Ishikawa (cell line): ENCODE measurements around the gene ANKFY1.

ENCODE experiments used
- CEBPB ChIP-seq: IDR thresholded peaks from 2 replicates; pipeline ENCODE4 v1.6.1; 2012
- CREB1 ChIP-seq: IDR thresholded peaks from 2 replicates; pipeline ENCODE4 v1.6.1; 2012; ENCODE audit warnings: low read depth
- EGR1 ChIP-seq: IDR thresholded peaks from 2 replicates; pipeline ENCODE4 v1.6.1; 2012
- EP300 ChIP-seq: IDR thresholded peaks from 2 replicates; pipeline ENCODE4 v1.6.1; 2012; ENCODE audit warnings: borderline replicate concordance
- FOXM1 ChIP-seq: IDR thresholded peaks from 2 replicates; pipeline ENCODE4 v1.6.1; 2012; ENCODE audit warnings: low read depth, borderline replicate concordance
- MAX ChIP-seq: IDR thresholded peaks from 2 replicates; pipeline ENCODE4 v1.6.1; 2012
- NFIC ChIP-seq: IDR thresholded peaks from 2 replicates; pipeline ENCODE4 v1.6.1; 2012
- RAD21 ChIP-seq: IDR thresholded peaks from 2 replicates; pipeline ENCODE4 v1.6.1; 2012; ENCODE audit warnings: low read depth
- TAF1 ChIP-seq: IDR thresholded peaks from 2 replicates; pipeline ENCODE4 v1.6.1; 2012; ENCODE audit warnings: low read depth, mild to moderate bottlenecking
- TCF12 ChIP-seq: IDR thresholded peaks from 2 replicates; pipeline ENCODE4 v1.6.1; 2012; ENCODE audit warnings: low read depth
- TEAD4 ChIP-seq: IDR thresholded peaks from 2 replicates; pipeline ENCODE4 v1.6.1; 2012
- YY1 ChIP-seq: IDR thresholded peaks from 2 replicates; pipeline ENCODE4 v1.6.1; 2012; ENCODE audit warnings: low read depth
- ZBTB7A ChIP-seq: IDR thresholded peaks from 2 replicates; pipeline ENCODE4 v1.6.1; 2012; ENCODE audit warnings: low read depth
- TF ChIP-seq, protein P1 (sequence below): IDR thresholded peaks from 2 replicates; pipeline ENCODE4 v1.6.1; 2012
- TF ChIP-seq, protein P2 (sequence below): IDR thresholded peaks from 2 replicates; pipeline ENCODE4 v1.6.1; 2012; ENCODE audit warnings: low read depth, mild to moderate bottlenecking

Gene ANKFY1

GRCh38 chr17:4162321-4162720 lies 101.5 kb downstream of the ANKFY1 start:
- TF ChIP-seq CREB1 (no peak), MAX (no peak), TAF1 (no peak), TEAD4 (no peak), EGR1 (no peak), RAD21 (no peak), ZBTB7A (no peak), FOXM1 (no peak), YY1 (no peak), TCF12 (no peak), EP300 (no peak), NFIC (no peak), CEBPB (no peak)
- TF ChIP-seq, protein P1, sequence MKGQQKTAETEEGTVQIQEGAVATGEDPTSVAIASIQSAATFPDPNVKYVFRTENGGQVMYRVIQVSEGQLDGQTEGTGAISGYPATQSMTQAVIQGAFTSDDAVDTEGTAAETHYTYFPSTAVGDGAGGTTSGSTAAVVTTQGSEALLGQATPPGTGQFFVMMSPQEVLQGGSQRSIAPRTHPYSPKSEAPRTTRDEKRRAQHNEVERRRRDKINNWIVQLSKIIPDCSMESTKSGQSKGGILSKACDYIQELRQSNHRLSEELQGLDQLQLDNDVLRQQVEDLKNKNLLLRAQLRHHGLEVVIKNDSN: no peak
- TF ChIP-seq, protein P2, sequence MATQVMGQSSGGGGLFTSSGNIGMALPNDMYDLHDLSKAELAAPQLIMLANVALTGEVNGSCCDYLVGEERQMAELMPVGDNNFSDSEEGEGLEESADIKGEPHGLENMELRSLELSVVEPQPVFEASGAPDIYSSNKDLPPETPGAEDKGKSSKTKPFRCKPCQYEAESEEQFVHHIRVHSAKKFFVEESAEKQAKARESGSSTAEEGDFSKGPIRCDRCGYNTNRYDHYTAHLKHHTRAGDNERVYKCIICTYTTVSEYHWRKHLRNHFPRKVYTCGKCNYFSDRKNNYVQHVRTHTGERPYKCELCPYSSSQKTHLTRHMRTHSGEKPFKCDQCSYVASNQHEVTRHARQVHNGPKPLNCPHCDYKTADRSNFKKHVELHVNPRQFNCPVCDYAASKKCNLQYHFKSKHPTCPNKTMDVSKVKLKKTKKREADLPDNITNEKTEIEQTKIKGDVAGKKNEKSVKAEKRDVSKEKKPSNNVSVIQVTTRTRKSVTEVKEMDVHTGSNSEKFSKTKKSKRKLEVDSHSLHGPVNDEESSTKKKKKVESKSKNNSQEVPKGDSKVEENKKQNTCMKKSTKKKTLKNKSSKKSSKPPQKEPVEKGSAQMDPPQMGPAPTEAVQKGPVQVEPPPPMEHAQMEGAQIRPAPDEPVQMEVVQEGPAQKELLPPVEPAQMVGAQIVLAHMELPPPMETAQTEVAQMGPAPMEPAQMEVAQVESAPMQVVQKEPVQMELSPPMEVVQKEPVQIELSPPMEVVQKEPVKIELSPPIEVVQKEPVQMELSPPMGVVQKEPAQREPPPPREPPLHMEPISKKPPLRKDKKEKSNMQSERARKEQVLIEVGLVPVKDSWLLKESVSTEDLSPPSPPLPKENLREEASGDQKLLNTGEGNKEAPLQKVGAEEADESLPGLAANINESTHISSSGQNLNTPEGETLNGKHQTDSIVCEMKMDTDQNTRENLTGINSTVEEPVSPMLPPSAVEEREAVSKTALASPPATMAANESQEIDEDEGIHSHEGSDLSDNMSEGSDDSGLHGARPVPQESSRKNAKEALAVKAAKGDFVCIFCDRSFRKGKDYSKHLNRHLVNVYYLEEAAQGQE: no peak

GRCh38 chr17:4161967-4162305 lies 101.8 kb downstream of the ANKFY1 start:
- no peak for TF ChIP-seq RAD21
- TF ChIP-seq MAX: no peak
- no peak for TF ChIP-seq TEAD4

DNA sequence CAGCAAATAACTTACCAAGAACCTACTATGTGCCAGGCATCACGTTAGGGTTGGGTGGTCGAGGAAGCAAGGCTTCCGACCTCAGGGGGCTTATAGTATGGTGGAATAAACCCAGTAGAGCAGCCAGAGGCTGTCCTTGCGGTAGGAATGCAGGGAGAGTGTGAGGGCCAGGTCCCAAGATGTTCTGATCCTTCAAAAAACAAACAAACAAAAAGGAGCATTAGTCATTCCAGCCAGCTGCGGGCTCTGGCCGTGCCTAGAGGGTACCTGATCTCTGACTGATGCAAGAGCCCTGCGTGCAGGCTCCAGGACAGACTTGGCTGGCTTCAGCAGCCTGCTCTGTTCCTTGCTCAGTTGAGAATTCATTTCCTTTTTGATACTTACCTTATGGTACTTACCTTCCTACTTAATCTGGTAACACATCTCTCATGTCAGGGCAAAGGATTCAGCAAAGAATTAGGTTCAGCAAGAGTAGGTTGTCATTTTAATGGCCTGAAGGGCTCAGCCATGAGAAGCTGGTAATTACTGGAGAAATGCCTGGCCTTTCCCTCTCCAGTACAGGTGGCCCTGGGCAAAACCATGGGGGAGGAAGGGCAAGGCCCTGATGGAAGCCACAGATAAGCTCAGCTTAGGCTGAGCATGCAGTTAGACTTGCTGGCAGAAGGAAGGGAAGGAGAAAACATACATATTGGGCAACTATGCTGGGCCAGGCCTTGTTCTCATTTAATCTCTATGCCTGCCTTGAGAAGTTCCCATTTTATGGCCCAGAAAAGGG lies 102.4 kb downstream of the ANKFY1 start:
- TF ChIP-seq, protein P1: no peak
- no peak for TF ChIP-seq MAX

- no peak for TF ChIP-seq EGR1
- TF ChIP-seq ZBTB7A: no peak
- no peak for TF ChIP-seq YY1
- TF ChIP-seq CEBPB: no peak
- no peak for TF ChIP-seq CREB1
- TF ChIP-seq RAD21: no peak
- TF ChIP-seq, protein P2: no peak
- TF ChIP-seq TCF12: no peak
- no peak for TF ChIP-seq FOXM1
- no peak for TF ChIP-seq NFIC
- no peak for TF ChIP-seq MAX
Measured at GRCh38 chr17:4160294-4160859, 103.4 kb downstream of the ANKFY1 start.

GRCh38 chr17:4159761-4160160 lies 104.0 kb downstream of the ANKFY1 start:
- TF ChIP-seq EP300 (no peak), RAD21 (no peak)

GRCh38 chr17:4157618-4158333 lies 106.0 kb downstream of the ANKFY1 start:
- TF ChIP-seq EP300 (no peak), YY1 (no peak), MAX (no peak), TEAD4 (no peak), ZBTB7A (no peak), TAF1 (no peak), CEBPB (no peak), FOXM1 (no peak), CREB1 (no peak)
